ENCODE data around the gene MYO3A. TPM values are rescaled to one million over a fixed set of nuclear protein-coding genes. Genes with fewer than 3 reads are reported as not detected.

The MYO3A gene
- polyA plus RNA-seq, 3 donors = not detected

GRCh38 chr10:26243351-26243720, 309.3 kb downstream of the MYO3A start:
- Mint-ChIP-seq H3K4me1 (no peaks in the 10 kb centered on the region), H3K4me3 (no peak overlapping the region), H3K9me3 (peaks cover 0 to 3% (median 0%) of the 10 kb centered on the region in 7 donors), H3K27me3 (ENCODE audit: low read depth in 3 of 3) (peaks cover 3 to 17% (median 10%) of the 10 kb centered on the region in 3 donors), H3K36me3 (no peaks in the 10 kb centered on the region), H3K27ac (no peak overlapping the region)
- no peak for DNase-seq
- no peaks in the 10 kb centered on the region for H3K36me3 ChIP-seq (replicated peaks in 1 of 2; ENCODE audit: control insufficient read depth in 1 of 2, insufficient read depth in 2 of 2, low read length in 2 of 2)
- no peak overlapping the region for H3K4me3 ChIP-seq (replicated peaks in 1 of 3; ENCODE audit: low read depth in 2 of 3, low read length in 3 of 3)
- no peak for TF ChIP-seq CTCF (IDR thresholded peaks at IDR 0.05)
- H3K27me3 ChIP-seq (ENCODE audit: control insufficient read depth in 2 of 2, insufficient read depth in 2 of 2, low read length in 2 of 2) = peaks cover 0 to 6% of the 10 kb centered on the region in 2 donors
- no peaks in the 10 kb centered on the region for H3K9me3 ChIP-seq (replicated peaks in 1 of 2; ENCODE audit: control insufficient read depth in 1 of 2, insufficient read depth in 1 of 2, low read length in 2 of 2)
- H3K79me2 ChIP-seq (ENCODE audit: insufficient read depth, low read length) = no peaks in the 10 kb centered on the region
- 57% methylated on average over 4 of the region's 5 CpGs for WGBS (ENCODE audit: insufficient coverage)
- no peak overlapping the region for H3K4me2 ChIP-seq (replicated peaks; ENCODE audit: extremely low read depth, low read length, poor library complexity, severe bottlenecking)
- intact Hi-C loops (cut with micrococcal nuclease) = no loop called here
- no peak overlapping the region for H3K9ac ChIP-seq (ENCODE audit: insufficient read depth, low read length, poor library complexity, severe bottlenecking)
- no peaks in the 10 kb centered on the region for H4K20me1 ChIP-seq (ENCODE audit: insufficient read depth, low read length)
- H3K27ac ChIP-seq (ENCODE audit: low read depth in 1 of 2, low read length in 2 of 2) = no peak overlapping the region
- no peak overlapping the region for H2AFZ ChIP-seq (ENCODE audit: insufficient read depth, low read depth, low read length, poor library complexity, severe bottlenecking)
- no peaks in the 10 kb centered on the region for H3K4me1 ChIP-seq (ENCODE audit: control insufficient read depth in 1 of 2, insufficient read depth in 2 of 2, low read length in 2 of 2)

GRCh38 chr10:26249681-26250080, 315.7 kb downstream of the MYO3A start:
- H3K27me3 ChIP-seq (ENCODE audit: control insufficient read depth in 2 of 2, insufficient read depth in 2 of 2, low read length in 2 of 2) = no peaks in the 10 kb centered on the region
- H2AFZ ChIP-seq (ENCODE audit: insufficient read depth, low read depth, low read length, poor library complexity, severe bottlenecking) = no peak overlapping the region
- Mint-ChIP-seq H3K27me3 (ENCODE audit: low read depth in 3 of 3) (peaks cover 5 to 10% (median 10%) of the 10 kb centered on the region in 3 donors), H3K4me1 (no peaks in the 10 kb centered on the region), H3K9me3 (peaks cover 0 to 5% (median 0%) of the 10 kb centered on the region in 7 donors), H3K27ac (no peak overlapping the region), H3K36me3 (no peaks in the 10 kb centered on the region), H3K4me3 (no peak overlapping the region)
- no peak overlapping the region for H3K27ac ChIP-seq (ENCODE audit: low read depth in 1 of 2, low read length in 2 of 2)
- WGBS (ENCODE audit: insufficient coverage) = 88% methylated on average over 3 of the region's 6 CpGs
- H3K4me3 ChIP-seq (replicated peaks in 1 of 3; ENCODE audit: low read depth in 2 of 3, low read length in 3 of 3) = no peak overlapping the region
- H3K79me2 ChIP-seq (ENCODE audit: insufficient read depth, low read length) = no peaks in the 10 kb centered on the region
- no peaks in the 10 kb centered on the region for H3K9me3 ChIP-seq (replicated peaks in 1 of 2; ENCODE audit: control insufficient read depth in 1 of 2, insufficient read depth in 1 of 2, low read length in 2 of 2)
- H3K4me2 ChIP-seq (replicated peaks; ENCODE audit: extremely low read depth, low read length, poor library complexity, severe bottlenecking) = no peak overlapping the region
- H3K4me1 ChIP-seq (ENCODE audit: control insufficient read depth in 1 of 2, insufficient read depth in 2 of 2, low read length in 2 of 2) = no peaks in the 10 kb centered on the region
- no peak for TF ChIP-seq CTCF (IDR thresholded peaks at IDR 0.05)
- H3K36me3 ChIP-seq (replicated peaks in 1 of 2; ENCODE audit: control insufficient read depth in 1 of 2, insufficient read depth in 2 of 2, low read length in 2 of 2) = no peaks in the 10 kb centered on the region
- DNase-seq = no peak
- no peak overlapping the region for H3K9ac ChIP-seq (ENCODE audit: insufficient read depth, low read length, poor library complexity, severe bottlenecking)
- H4K20me1 ChIP-seq (ENCODE audit: insufficient read depth, low read length) = no peaks in the 10 kb centered on the region
- intact Hi-C loops (cut with micrococcal nuclease) = no loop called here
